ENCODE measurements around the gene SH3D19. TPM values are rescaled to one million over a fixed set of nuclear protein-coding genes. Genes with fewer than 3 reads are reported as not detected.

SH3D19 gene
- total RNA-seq, 4 donors from 2014 or later = 159 to 295 (median 224) TPM

- H3K4me1 ChIP-seq = peaks cover 0 to 5% (median 0%) of the 10 kb centered on the region in 4 donors
- no peaks in the 10 kb centered on the region for H3K27me3 ChIP-seq
- no peak overlapping the region for H3K27ac ChIP-seq
- no peak overlapping the region for H3K4me3 ChIP-seq
- no peaks in the 10 kb centered on the region for H3K36me3 ChIP-seq
- H3K9me3 ChIP-seq = no peaks in the 10 kb centered on the region
- no peak for DNase-seq
- TF ChIP-seq CTCF (IDR thresholded peaks at IDR 0.05) = no peak
Measured at GRCh38 chr4:151218343-151218742, 107.1 kb downstream of the SH3D19 start.

- no peak for DNase-seq
- no peak overlapping the region for H3K27ac ChIP-seq
- H3K9me3 ChIP-seq = no peaks in the 10 kb centered on the region
- H3K36me3 ChIP-seq = no peaks in the 10 kb centered on the region
- H3K27me3 ChIP-seq = no peaks in the 10 kb centered on the region
- no peak for TF ChIP-seq CTCF (IDR thresholded peaks at IDR 0.05)
- TF ChIP-seq POLR2A (IDR thresholded peaks at IDR 0.05) = no peak
- H3K4me1 ChIP-seq = peaks cover 0 to 5% (median 0%) of the 10 kb centered on the region in 4 donors
- no peak overlapping the region for H3K4me3 ChIP-seq
Measured at GRCh38 chr4:151217326-151217725, 108.1 kb downstream of the SH3D19 start.

- no peak for DNase-seq
- Histone ChIP-seq H3K27me3 (no peaks in the 10 kb centered on the region), H3K9me3 (no peaks in the 10 kb centered on the region), H3K4me3 (no peak overlapping the region), H3K4me1 (peaks cover 0 to 5% (median 0%) of the 10 kb centered on the region in 4 donors), H3K27ac (no peak overlapping the region), H3K36me3 (no peaks in the 10 kb centered on the region)
- no peak for TF ChIP-seq POLR2A (IDR thresholded peaks at IDR 0.05)
- no peak for TF ChIP-seq CTCF (IDR thresholded peaks at IDR 0.05)
Measured at GRCh38 chr4:151215295-151215694, 110.1 kb downstream of the SH3D19 start.

- no peak overlapping the region for H3K4me3 ChIP-seq
- H3K9me3 ChIP-seq = no peaks in the 10 kb centered on the region
- no peaks in the 10 kb centered on the region for H3K27me3 ChIP-seq
- H3K27ac ChIP-seq = peak overlapping the region in 2 of 4 donors; percentile 47 to 75
- TF ChIP-seq CTCF (IDR thresholded peaks at IDR 0.05) = no peak
- no peak for TF ChIP-seq POLR2A (IDR thresholded peaks at IDR 0.05)
- peaks cover 0 to 50% (median 0%) of the 10 kb centered on the region in 4 donors for H3K4me1 ChIP-seq
- no peaks in the 10 kb centered on the region for H3K36me3 ChIP-seq
- DNase-seq = no peak
Measured at GRCh38 chr4:151207868-151208267, 117.5 kb downstream of the SH3D19 start.

GRCh38 chr4:151207186-151207585 is 118.2 kb downstream of the SH3D19 start:
- Histone ChIP-seq H3K27me3 (no peaks in the 10 kb centered on the region), H3K4me3 (no peak overlapping the region), H3K27ac (peak overlapping the region in 2 of 4 donors; percentile 47 to 75), H3K36me3 (no peaks in the 10 kb centered on the region), H3K9me3 (no peaks in the 10 kb centered on the region), H3K4me1 (peaks cover 0 to 51% (median 0%) of the 10 kb centered on the region in 4 donors)
- TF ChIP-seq POLR2A (IDR thresholded peaks at IDR 0.05) (no peak), CTCF (IDR thresholded peaks at IDR 0.05) (no peak)
- no peak for DNase-seq

All from Peyer's patch (tissue), 4 donors.